IMR-90 (cell line): ENCODE data around the gene PHF3. TPM values are rescaled to one million over a fixed set of nuclear protein-coding genes. Genes with fewer than 3 reads are reported as not detected.

Experiments used
- ATAC-seq: fragments of 200-7000 bp; cut with Tn5 transposase; 2 replicates; pipeline ENCODE4 v1.9.1; 2020; ENCODE audit warnings: low read depth, mild to moderate bottlenecking, moderate library complexity
- BruUV-seq: library from RNA; stranded (reverse); fragments of 400-500 nt; replicated peaks from 2 replicates; lab custom pipeline; 2021; lab: Mats Ljungman, UMichigan
- CTCF ChIA-PET: fragments of 300-600 bp; formaldehyde crosslinking; extraction: SDS; loops from one replicate; lab custom pipeline; 2021; ENCODE audit warnings: antibody characterized with exemption; lab: Yijun Ruan, JAX
- POLR2A ChIA-PET: fragments of 300-600 bp; sonication (Branson Sonifier 250); formaldehyde crosslinking; loops from one replicate; lab custom pipeline; 2022; ENCODE audit warnings: antibody characterized with exemption; ENCODE audit not compliant: unreplicated experiment; lab: Charles Lee
- DNase-seq: peaks from one replicate; pipeline ENCODE4 v3.0.0; 2013
- H2AFZ ChIP-seq: replicated peaks from 2 replicates; pipeline ENCODE3; 2013; ENCODE audit warnings: low read length, mild to moderate bottlenecking; ENCODE audit not compliant: poor library complexity
- H2AK5ac ChIP-seq: 2 replicates; pipeline ENCODE4 v1.6.1; 2013; ENCODE audit warnings: low read depth, low read length, inconsistent platforms
- H2AK9ac ChIP-seq: replicated peaks from 2 replicates; pipeline ENCODE3; 2013; ENCODE audit warnings: mild to moderate bottlenecking, low read depth, low read length, moderate library complexity; ENCODE audit not compliant: poor library complexity
- H2BK120ac ChIP-seq: 2 replicates; pipeline ENCODE4 v1.6.1; 2013; ENCODE audit warnings: low read depth, low read length, inconsistent platforms
- H2BK15ac ChIP-seq: 3 replicates; pipeline ENCODE4 v1.6.1; 2013; ENCODE audit warnings: low read depth, low read length, inconsistent platforms
- H2BK20ac ChIP-seq: 2 replicates; pipeline ENCODE4 v1.6.1; 2013; ENCODE audit warnings: low read depth, mild to moderate bottlenecking, inconsistent platforms, low read length, moderate library complexity
- H2BK5ac ChIP-seq: 2 replicates; pipeline ENCODE4 v1.6.1; 2013; ENCODE audit warnings: mild to moderate bottlenecking, low read depth, low read length, inconsistent platforms; ENCODE audit not compliant: poor library complexity, severe bottlenecking
- H3K14ac ChIP-seq: replicated peaks from 2 replicates; pipeline ENCODE4 v1.6.1; 2013; ENCODE audit warnings: low read depth, low read length, inconsistent platforms
- H3K18ac ChIP-seq: 2 replicates; pipeline ENCODE4 v1.6.1; 2013; ENCODE audit warnings: low read depth, low read length, control low read depth
- H3K23ac ChIP-seq: 2 replicates; pipeline ENCODE4 v1.6.1; 2013; ENCODE audit warnings: low read depth, low read length, inconsistent platforms
- H3K27ac ChIP-seq: 2 replicates; pipeline ENCODE4 v1.5.1; 2013; ENCODE audit warnings: mild to moderate bottlenecking, control low read depth, low read length; ENCODE audit not compliant: insufficient read depth
- H3K27me3 ChIP-seq: 2 replicates; pipeline ENCODE4 v1.6.1; 2013; ENCODE audit warnings: low read length; ENCODE audit not compliant: control insufficient read depth, insufficient read depth
- H3K36me3 ChIP-seq: 2 replicates; pipeline ENCODE4 v1.6.1; 2013; ENCODE audit warnings: low read length, mixed read lengths; ENCODE audit not compliant: control insufficient read depth, insufficient read depth
- H3K4ac ChIP-seq: 2 replicates; pipeline ENCODE4 v1.6.1; 2013; ENCODE audit warnings: low read depth, low read length, inconsistent platforms
- H3K4me1 ChIP-seq: 2 replicates; pipeline ENCODE4 v1.6.1; 2013; ENCODE audit warnings: low read length, mixed read lengths; ENCODE audit not compliant: control insufficient read depth, insufficient read depth
- H3K4me2 ChIP-seq: 2 replicates; pipeline ENCODE4 v1.6.1; 2013; ENCODE audit warnings: low read depth, mild to moderate bottlenecking, control low read depth, low read length, moderate library complexity
- H3K4me3 ChIP-seq: 2 replicates; pipeline ENCODE4 v1.5.1; 2013; ENCODE audit warnings: low read depth, mild to moderate bottlenecking, control low read depth, low read length, moderate library complexity; ENCODE audit not compliant: insufficient read depth
- H3K56ac ChIP-seq: 2 replicates; pipeline ENCODE4 v1.6.1; 2013; ENCODE audit warnings: low read length, inconsistent platforms; ENCODE audit not compliant: insufficient read depth; ENCODE audit errors: extremely low read depth
- H3K79me1 ChIP-seq, 2 experiments: 2 replicates each; pipeline ENCODE4 v1.6.1; 2013; ENCODE audit warnings: low read length in 2 of 2, inconsistent platforms in 1 of 2, low read depth in 1 of 2
- H3K9ac ChIP-seq: 2 replicates; pipeline ENCODE4 v1.6.1; 2013; ENCODE audit warnings: low read depth, low read length, control low read depth
- H3K9me1 ChIP-seq: 2 replicates; pipeline ENCODE4 v1.6.1; 2013; ENCODE audit warnings: low read length, inconsistent platforms; ENCODE audit not compliant: insufficient read depth
- H3K9me3 ChIP-seq: 2 replicates; pipeline ENCODE4 v1.6.1; 2013; ENCODE audit warnings: low read length; ENCODE audit not compliant: control insufficient read depth, insufficient read depth
- H4K20me1 ChIP-seq: 2 replicates; pipeline ENCODE4 v1.6.1; 2013; ENCODE audit warnings: low read length, inconsistent platforms; ENCODE audit not compliant: insufficient read depth
- H4K5ac ChIP-seq: 2 replicates; pipeline ENCODE4 v1.6.1; 2013; ENCODE audit warnings: mild to moderate bottlenecking, low read depth, low read length, control low read depth
- H4K8ac ChIP-seq, 2 experiments: 2 replicates each; pipeline ENCODE4 v1.6.1; 2013; ENCODE audit warnings: low read depth in 2 of 2, low read length in 2 of 2, control low read depth in 1 of 2, inconsistent platforms in 1 of 2
- H4K91ac ChIP-seq: 2 replicates; pipeline ENCODE4 v1.6.1; 2013; ENCODE audit warnings: low read depth, low read length, inconsistent platforms; ENCODE audit not compliant: insufficient read depth
- BHLHE40 ChIP-seq: fragments of 150-350 bp; IDR thresholded peaks from 2 replicates; pipeline ENCODE4 v1.6.1; 2016; ENCODE audit warnings: mild to moderate bottlenecking, low read depth, low read length
- CEBPB ChIP-seq: IDR thresholded peaks from 2 replicates; pipeline ENCODE4 v1.6.1; 2012; ENCODE audit warnings: low read depth, low read length, improper control_type of control experiment
- CHD1 ChIP-seq: IDR thresholded peaks from 2 replicates; pipeline ENCODE4 v1.6.1; 2012; ENCODE audit warnings: low read depth, low read length, improper control_type of control experiment
- CTCF ChIP-seq: conservative IDR thresholded peaks from 2 replicates; pipeline ENCODE4 v1.5.1; 2012; ENCODE audit warnings: mild to moderate bottlenecking, low read depth, low read length, improper control_type of control experiment
- ELK1 ChIP-seq: fragments of 150-350 bp; IDR thresholded peaks from 2 replicates; pipeline ENCODE4 v1.6.1; 2016; ENCODE audit warnings: low read depth, mild to moderate bottlenecking, low read length, moderate library complexity, borderline replicate concordance
- FOS ChIP-seq: fragments of 150-350 bp; IDR thresholded peaks from 2 replicates; pipeline ENCODE4 v1.6.1; 2016; ENCODE audit warnings: low read depth, low read length
- MAFK ChIP-seq: IDR thresholded peaks from 2 replicates; pipeline ENCODE4 v1.6.1; 2012; ENCODE audit warnings: low read depth, low read length, improper control_type of control experiment
- MAZ ChIP-seq: IDR thresholded peaks from 2 replicates; pipeline ENCODE4 v1.6.1; 2012; ENCODE audit warnings: low read depth, mild to moderate bottlenecking, low read length, improper control_type of control experiment, moderate library complexity, borderline replicate concordance
- MXI1 ChIP-seq: IDR thresholded peaks from 2 replicates; pipeline ENCODE4 v1.6.1; 2012; ENCODE audit warnings: low read depth, mild to moderate bottlenecking, low read length, moderate library complexity, borderline replicate concordance
- NFE2L2 ChIP-seq: fragments of 150-350 bp; IDR thresholded peaks from 2 replicates; pipeline ENCODE4 v1.6.1; 2016; ENCODE audit warnings: low read depth, mild to moderate bottlenecking, low read length
- POLR2A ChIP-seq: IDR thresholded peaks from 2 replicates; pipeline ENCODE4 v1.6.1; 2012; ENCODE audit warnings: mild to moderate bottlenecking, low read depth, low read length
- RAD21 ChIP-seq: IDR thresholded peaks from 2 replicates; pipeline ENCODE4 v1.6.1; 2012; ENCODE audit warnings: low read length, improper control_type of control experiment
- RCOR1 ChIP-seq: IDR thresholded peaks from 2 replicates; pipeline ENCODE4 v1.6.1; 2012; ENCODE audit warnings: mild to moderate bottlenecking, low read length, improper control_type of control experiment; ENCODE audit not compliant: insufficient replicate concordance
- RFX5 ChIP-seq: IDR thresholded peaks from 2 replicates; pipeline ENCODE4 v1.8.0; 2012; ENCODE audit warnings: low read depth, mild to moderate bottlenecking, low read length, moderate library complexity
- SMC3 ChIP-seq: fragments of 150-350 bp; IDR thresholded peaks from 2 replicates; pipeline ENCODE4 v1.6.1; 2016; ENCODE audit warnings: low read depth, mild to moderate bottlenecking, antibody characterized with exemption, low read length, moderate library complexity
- USF2 ChIP-seq: fragments of 150-350 bp; IDR thresholded peaks from 2 replicates; pipeline ENCODE4 v1.6.1; 2017; ENCODE audit warnings: mild to moderate bottlenecking, antibody characterized with exemption, low read length, low read depth
- WGBS, 2 experiments: methylation state at CpG; one replicate each; pipeline versions ENCODE4 v1.1.5 to v1.1.7; 2013; ENCODE audit warnings: missing lambda C conversion rate in 2 of 2; ENCODE audit not compliant: insufficient read length in 1 of 2; ENCODE audit errors: extremely low coverage in 2 of 2; 5-methylcytosine and 5-hydroxymethylcytosine counted together
- dilution Hi-C: fragments of 300-500 bp; cut with HindIII; formaldehyde crosslinking; loops from one replicate; pipeline ENCODE4 v1.14.3; 2018; ENCODE audit warnings: low sequenced_read_pairs; ENCODE audit not compliant: unreplicated experiment
- in situ Hi-C: fragments of 300-500 bp; cut with MboI; formaldehyde crosslinking; loops from 3 replicates; pipeline ENCODE4 v1.14.3; 2019; ENCODE audit warnings: low sequenced_read_pairs, inconsistent platforms, mixed read lengths
- intact Hi-C: fragments of 100-400 bp; cut with micrococcal nuclease; formaldehyde crosslinking; loops from 2 replicates; pipeline ENCODE4 v1.10.0; 2022
- polyA plus RNA-seq, 3 experiments: library from polyadenylated mRNA; depleted of rRNA; stranded (reverse); fragments of >200 nt; gene quantifications; 2 replicates each; pipeline ENCODE4 v1.2.3, GENCODE V29; 2012; ENCODE audit warnings: low replicate concordance in 1 of 3
- total RNA-seq: library from RNA; depleted of rRNA; stranded (reverse); fragments of >200 nt; gene quantifications from 2 replicates; pipeline ENCODE4 v1.2.3, GENCODE V29; 2012

Gene PHF3
- total and polyA plus RNA-seq, 2 of the 4 experiments (the other 2 are of a cell fraction), result 5.6 to 27.8 TPM

GRCh38 chr6:63643862-63644261 lies 8.3 kb downstream of the PHF3 start:
- H3K18ac ChIP-seq, result no peak overlapping the region
- 0% methylated on average over 1 of the region's 1 CpG; no CpG with 5 or more reads in 1 of the 2 experiments for WGBS, 2 experiments
- H3K4me2 ChIP-seq, result no peak overlapping the region; the same call in 1 of the 2 replicates
- intact Hi-C loops (no loop called here), dilution Hi-C loops (no loop called here), in situ Hi-C loops (no loop called here)
- no peak overlapping the region for H3K56ac ChIP-seq
- H3K23ac ChIP-seq, result no peak overlapping the region
- H3K9ac ChIP-seq, result no peak overlapping the region
- H4K91ac ChIP-seq, result no peak overlapping the region
- no peak overlapping the region for H3K4me3 ChIP-seq
- no peak overlapping the region for H2BK15ac ChIP-seq
- POLR2A ChIA-PET, result no interaction called here
- no TSS peak for BruUV-seq
- CTCF ChIA-PET, result no interaction called here
- no peaks in the 10 kb centered on the region for H3K9me3 ChIP-seq
- no peak overlapping the region for H2BK5ac ChIP-seq
- DNase-seq (peak; percentile 11), ATAC-seq (no peak)
- peaks cover 5% of the 10 kb centered on the region; the same call in 1 of the 2 replicates for H3K9me1 ChIP-seq
- TF ChIP-seq RAD21 (no peak), MAZ (no peak), SMC3 (no peak), RCOR1 (no peak), ELK1 (no peak), RFX5 (no peak), POLR2A (no peak), MAFK (no peak), BHLHE40 (no peak), CEBPB (no peak), MXI1 (no peak), USF2 (no peak), NFE2L2 (no peak), FOS (no peak), CHD1 (no peak), CTCF (no peak)
- no peak overlapping the region for H4K5ac ChIP-seq
- no peak overlapping the region for H4K8ac ChIP-seq
- peaks cover 69% of the 10 kb centered on the region for H4K20me1 ChIP-seq
- no peak overlapping the region for H3K14ac ChIP-seq
- H2AK9ac ChIP-seq, result no peak overlapping the region
- H2BK20ac ChIP-seq, result no peak overlapping the region
- no peak overlapping the region for H3K27ac ChIP-seq
- peaks cover 21 to 55% of the 10 kb centered on the region in 2 experiments; a peak in 3 of 4 replicates for H3K79me1 ChIP-seq
- peaks cover 11% of the 10 kb centered on the region for H3K36me3 ChIP-seq
- no peaks in the 10 kb centered on the region for H3K27me3 ChIP-seq
- peaks cover 2% of the 10 kb centered on the region; the same call in 1 of the 2 replicates for H3K4me1 ChIP-seq
- no peak overlapping the region for H2BK120ac ChIP-seq
- H2AK5ac ChIP-seq, result no peak overlapping the region
- H2AFZ ChIP-seq, result no peak overlapping the region
- no peak overlapping the region for H3K4ac ChIP-seq
